GM12878 (cell line): Measurements from ENCODE around the gene MEIKIN.

ENCODE experiments used
- BACH1 ChIP-seq: fragments of 450-650 bp; IDR thresholded peaks from 2 replicates; pipeline ENCODE4 v1.6.1; 2017; ENCODE audit warnings: mild to moderate bottlenecking, borderline replicate concordance
- CTCF ChIP-seq, 3 experiments: IDR thresholded peaks in 2 of 3; conservative IDR thresholded peaks in 1 of 3; 2 replicates each; pipeline ENCODE4 v1.5.1; 2011; ENCODE audit warnings: low read depth in 3 of 3, low read length in 3 of 3, mild to moderate bottlenecking in 3 of 3, control low read depth in 2 of 3, moderate library complexity in 2 of 3, inconsistent platforms in 1 of 3, mixed read lengths in 1 of 3; ENCODE audit not compliant: control insufficient read depth in 2 of 3, insufficient read depth in 1 of 3; ENCODE audit errors: extremely low read depth in 1 of 3
- FOXM1 ChIP-seq: IDR thresholded peaks from 2 replicates; pipeline ENCODE4 v1.6.1; 2012; ENCODE audit warnings: low read depth, mild to moderate bottlenecking, inconsistent platforms, low read length, moderate library complexity
- HDAC2 ChIP-seq: fragments of 200-600 bp; sonication (generic); IDR thresholded peaks from 2 replicates; pipeline ENCODE4 v1.6.1; 2017
- POLR2A ChIP-seq: IDR thresholded peaks from 2 replicates; pipeline ENCODE4 v1.6.1; 2011; ENCODE audit warnings: low read depth, mild to moderate bottlenecking, low read length
- ZNF274 ChIP-seq: IDR thresholded peaks from one replicate; pipeline ENCODE4 v1.8.0; 2011; ENCODE audit not compliant: insufficient read length, insufficient read depth

GRCh38 chr5:131883984-131884383 is 61.5 kb downstream of the MEIKIN start:
- TF ChIP-seq BACH1 (no peak), ZNF274 (no peak), CTCF (IDR thresholded peaks at IDR 0.05 in 2 of 3, conservative IDR thresholded peaks at IDR 0.05 in 1 of 3; ENCODE audit: control insufficient read depth in 2 of 3, extremely low read depth in 1 of 3, insufficient read depth in 1 of 3, low read depth in 3 of 3, low read length in 3 of 3) (no peak), POLR2A (no peak), HDAC2 (no peak), FOXM1 (no peak)
